GM20431 (cell line): ENCODE results near the gene PLCB1.

Experiments used
- in situ Hi-C: fragments of 300-500 bp; cut with MseI, MboI; formaldehyde crosslinking; loops from one replicate; pipeline ENCODE4 v1.15.0; 2020; ENCODE audit warnings: low sequenced_read_pairs; ENCODE audit not compliant: unreplicated experiment

PLCB1 gene

DNA sequence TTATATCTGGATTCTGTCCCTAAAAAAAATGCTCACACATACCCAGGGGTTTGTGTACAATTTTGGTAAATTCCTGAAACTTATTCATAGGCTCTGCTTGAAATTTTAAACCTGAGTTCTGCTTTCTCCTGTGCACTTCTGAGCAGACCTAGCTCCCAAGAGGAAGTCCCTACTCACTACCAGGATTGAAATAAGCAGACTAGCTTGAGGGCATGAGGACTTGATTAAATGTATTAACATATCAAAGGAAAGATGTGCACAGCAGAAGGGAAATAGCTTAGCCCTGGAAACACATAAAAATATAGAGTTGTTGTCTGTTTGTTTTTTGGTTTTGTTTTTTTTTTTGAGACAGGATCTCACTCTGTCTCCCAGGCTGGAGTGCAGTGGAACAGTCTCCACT, 785.0 kb downstream of the PLCB1 start:
- in situ Hi-C loops: no loop called here

GRCh38 chr20:8918145-8918544, 786.1 kb downstream of the PLCB1 start:
- in situ Hi-C loops: no loop called here

DNA sequence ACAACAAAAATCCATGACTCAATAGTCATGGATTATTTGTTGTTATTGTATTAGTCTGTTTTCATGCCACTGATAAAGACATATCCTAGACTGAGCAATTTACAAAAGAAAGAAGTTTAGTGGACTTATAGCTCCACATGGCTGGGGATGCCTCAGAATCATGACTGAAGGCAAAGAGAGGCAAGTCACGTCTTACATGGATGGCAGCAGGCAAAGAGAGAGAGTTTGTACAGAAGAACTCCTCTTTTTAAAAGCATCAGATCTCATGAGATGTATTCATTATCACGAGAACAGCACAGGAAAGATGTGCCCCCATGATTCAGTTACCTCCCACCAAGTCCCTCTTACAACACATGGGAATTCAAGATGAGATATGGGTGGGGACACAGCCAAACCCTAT, 792.5 kb downstream of the PLCB1 start:
- in situ Hi-C loops: no loop called here

- in situ Hi-C loops: no loop called here
These were observed 798.7 kb downstream of the PLCB1 start for GRCh38 chr20:8930726-8931125.

DNA sequence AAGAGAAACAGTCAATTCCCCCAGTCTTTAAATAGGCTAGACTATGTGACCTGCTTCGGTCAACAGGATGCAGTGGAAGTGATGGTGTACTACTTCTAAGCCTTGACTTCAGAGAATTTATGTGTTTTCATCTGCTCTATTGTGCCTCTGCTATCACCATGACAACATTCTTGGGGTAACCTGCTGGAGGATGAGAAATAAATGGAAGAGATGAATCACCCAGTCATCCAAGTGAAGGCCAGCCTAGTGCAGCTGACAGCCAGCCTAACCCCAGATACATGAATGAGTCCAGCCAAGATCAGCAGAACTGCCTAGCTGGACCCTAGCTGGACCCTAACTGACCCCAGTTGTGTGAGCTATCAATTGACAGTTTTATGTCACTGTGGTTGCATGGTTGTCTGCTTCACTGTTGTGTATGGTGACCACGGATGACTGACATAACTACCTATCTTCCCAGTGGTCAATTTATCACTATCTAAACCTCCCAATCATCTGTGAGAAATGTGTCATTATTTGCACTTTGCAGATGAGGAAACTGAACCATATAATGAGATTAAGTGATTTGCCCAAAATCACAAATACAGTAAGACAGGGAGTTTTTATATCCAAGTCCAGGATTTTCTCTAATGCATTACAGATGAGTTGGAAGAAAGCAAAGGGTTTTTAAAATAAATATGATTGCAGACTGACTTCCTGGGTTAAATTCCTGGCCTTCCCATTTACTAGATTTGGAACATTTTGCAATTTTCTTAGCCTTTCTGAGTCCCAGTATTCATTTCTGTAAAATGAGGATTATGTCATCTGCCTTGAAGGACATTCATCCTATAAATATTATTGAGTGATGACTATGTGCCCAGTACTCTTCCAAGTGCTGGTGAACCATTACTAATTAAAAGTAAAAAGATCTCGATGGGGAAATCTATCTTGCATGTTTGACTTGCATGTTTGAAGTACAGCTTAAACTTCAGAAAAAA, 800.4 kb downstream of the PLCB1 start:
- in situ Hi-C loops: no loop called here

DNA sequence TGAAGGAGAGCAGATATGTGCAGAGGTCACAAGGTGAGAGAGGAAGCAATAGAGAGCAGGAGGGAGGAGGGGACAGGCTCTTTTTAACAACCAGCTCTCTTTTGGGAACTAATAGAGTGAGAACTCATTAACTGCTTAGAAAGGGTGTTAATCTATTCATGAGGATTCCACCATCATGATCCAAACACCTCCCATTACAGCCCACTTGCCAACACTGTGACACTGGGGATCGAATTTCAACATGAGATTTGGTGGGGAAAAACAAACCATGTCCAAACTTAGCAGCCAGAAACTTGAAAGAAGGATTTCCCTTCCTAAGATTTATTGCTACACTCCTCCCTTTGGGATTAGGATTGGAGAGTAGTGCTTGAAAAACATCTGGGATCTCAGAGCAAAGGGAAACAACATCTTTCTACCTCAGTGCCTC, 801.3 kb downstream of the PLCB1 start:
- in situ Hi-C loops: no loop called here

GRCh38 chr20:8934362-8934761, 802.3 kb downstream of the PLCB1 start:
- in situ Hi-C loops: no loop called here
